ENCODE data around the gene PHF21B. TPM values are rescaled to one million over a fixed set of nuclear protein-coding genes. Genes with fewer than 3 reads are reported as not detected.

Gene PHF21B
- total RNA-seq, 4 donors from 2014 or later = 0.17 to 0.62 TPM; not detected in 2

- TF ChIP-seq CTCF (IDR thresholded peaks at IDR 0.05) (no peak), POLR2A (IDR thresholded peaks at IDR 0.05) (no peak)
- DNase-seq (ENCODE audit: low spot score in 2 of 2) = no peak
- intact Hi-C loops (cut with DNase I; ENCODE audit: low total_unique reads) = no loop called here
- no peak overlapping the region for H3K4me3 ChIP-seq (ENCODE audit: low read depth, poor library complexity, severe bottlenecking)
- 54 to 68% methylated on average over 8 of the region's 8 CpGs for WGBS, 2 donors
Measured at GRCh38 chr22:45042263-45042662, 32.5 kb upstream of the PHF21B start.

GRCh38 chr22:45039133-45039532, 29.3 kb upstream of the PHF21B start:
- H3K4me3 ChIP-seq (ENCODE audit: low read depth, poor library complexity, severe bottlenecking) = no peak overlapping the region
- DNase-seq (ENCODE audit: low spot score in 2 of 2) = no peak
- TF ChIP-seq POLR2A (IDR thresholded peaks at IDR 0.05) (no peak), CTCF (IDR thresholded peaks at IDR 0.05) (no peak)
- intact Hi-C loops (cut with DNase I; ENCODE audit: low total_unique reads) = no loop called here
- 58 to 62% methylated on average over 8 of the region's 8 CpGs for WGBS, 2 donors

GRCh38 chr22:45036154-45036553, 26.3 kb upstream of the PHF21B start:
- WGBS, 2 donors = 41 to 51% methylated on average over 15 of the region's 15 CpGs
- no peak overlapping the region for H3K4me3 ChIP-seq (ENCODE audit: low read depth, poor library complexity, severe bottlenecking)
- intact Hi-C loops (cut with DNase I; ENCODE audit: low total_unique reads) = no loop called here
- TF ChIP-seq CTCF (IDR thresholded peaks at IDR 0.05) (no peak), POLR2A (IDR thresholded peaks at IDR 0.05) (no peak)
- DNase-seq (ENCODE audit: low spot score in 2 of 2) = no peak

- no peak overlapping the region for H3K4me3 ChIP-seq (ENCODE audit: low read depth, poor library complexity, severe bottlenecking)
- WGBS, 2 donors = 89 to 91% methylated on average over 8 of the region's 8 CpGs
- no peak for TF ChIP-seq CTCF (IDR thresholded peaks at IDR 0.05)
- no peak for TF ChIP-seq POLR2A (IDR thresholded peaks at IDR 0.05)
- DNase-seq (ENCODE audit: low spot score in 2 of 2) = no peak
- intact Hi-C loops (cut with DNase I; ENCODE audit: low total_unique reads) = no loop called here
Measured at GRCh38 chr22:45034821-45035220, 25.0 kb upstream of the PHF21B start.

- TF ChIP-seq CTCF (IDR thresholded peaks at IDR 0.05) (no peak), POLR2A (IDR thresholded peaks at IDR 0.05) (no peak)
- no peak overlapping the region for H3K4me3 ChIP-seq (ENCODE audit: low read depth, poor library complexity, severe bottlenecking)
- no peak for DNase-seq (ENCODE audit: low spot score in 2 of 2)
- WGBS, 2 donors = 88 to 89% methylated on average over 10 of the region's 10 CpGs
- intact Hi-C loops (cut with DNase I; ENCODE audit: low total_unique reads) = no loop called here
Measured at GRCh38 chr22:45034156-45034555, 24.4 kb upstream of the PHF21B start.

- WGBS, 2 donors = 31% methylated on average over 2 of the region's 2 CpGs
- intact Hi-C loops (cut with DNase I; ENCODE audit: low total_unique reads) = no loop called here
Measured at GRCh38 chr22:45033136-45033535, 23.3 kb upstream of the PHF21B start.

More at GRCh38 chr22:45033136-45033535, 23.3 kb upstream of the PHF21B start:
- no peak overlapping the region for H3K4me3 ChIP-seq (ENCODE audit: low read depth, poor library complexity, severe bottlenecking)
- TF ChIP-seq POLR2A (IDR thresholded peaks at IDR 0.05) = no peak
- no peak for TF ChIP-seq CTCF (IDR thresholded peaks at IDR 0.05)
- no peak for DNase-seq (ENCODE audit: low spot score in 2 of 2)
